ENCODE data around the gene DTD1. TPM values are rescaled to one million over a fixed set of nuclear protein-coding genes. Genes with fewer than 3 reads are reported as not detected.

The DTD1 gene
- total and polyA plus RNA-seq, 2 experiments from 2014 or later = 73.3 to 77.7 TPM

- H3K27ac ChIP-seq = no peak overlapping the region
- no peak overlapping the region for H3K4me3 ChIP-seq
- no peak overlapping the region for H3K4me2 ChIP-seq (ENCODE audit: unreplicated experiment)
- H3F3A ChIP-seq (ENCODE audit: insufficient read depth) = no peaks in the 10 kb centered on the region; the same call in 1 of the 2 replicates
- H3K27me3 ChIP-seq (replicated peaks; ENCODE audit: insufficient read depth) = no peaks in the 10 kb centered on the region
- no peak for DNase-seq
- no peaks in the 10 kb centered on the region for H3K9me2 ChIP-seq (ENCODE audit: insufficient read depth)
- no peak for TF ChIP-seq EZH2phosphoT487 (IDR thresholded peaks at IDR 0.05; ENCODE audit: insufficient read depth, low read depth)
- H2AFZ ChIP-seq = no peak overlapping the region
- no peaks in the 10 kb centered on the region; the same call in 1 of the 2 replicates for H3K4me1 ChIP-seq (ENCODE audit: insufficient read depth)
- 95 to 96% methylated on average over 2 of the region's 2 CpGs for WGBS, 2 experiments (ENCODE audit: low coverage in 1 of 2, low lambda C conversion rate in 2 of 2, missing lambda C conversion rate in 2 of 2)
- H3K36me3 ChIP-seq (ENCODE audit: low read depth) = no peaks in the 10 kb centered on the region
- H4K20me1 ChIP-seq (ENCODE audit: insufficient read depth) = no peaks in the 10 kb centered on the region
- no peaks in the 10 kb centered on the region for H3K9me3 ChIP-seq (ENCODE audit: low read depth)
- in situ Hi-C loops (cut with MboI) = loop anchor here (10.0 kb wide), 1 partner anchor 64 kb away; no protein-coding TSS in a partner anchor
- H3K9ac ChIP-seq = no peak overlapping the region
- H3K79me2 ChIP-seq (ENCODE audit: insufficient read depth) = no peaks in the 10 kb centered on the region
Observed at GRCh38 chr20:18738888-18739287, 151.0 kb downstream of the DTD1 start.

GRCh38 chr20:18739751-18740166, 151.9 kb downstream of the DTD1 start:
- no peak overlapping the region for H3K9ac ChIP-seq
- peak overlapping the region; percentile 33 for H3K27ac ChIP-seq
- H2AFZ ChIP-seq = no peak overlapping the region
- H3K79me2 ChIP-seq (ENCODE audit: insufficient read depth) = no peaks in the 10 kb centered on the region
- H3K9me2 ChIP-seq (ENCODE audit: insufficient read depth) = no peaks in the 10 kb centered on the region
- peak; percentile 53 for DNase-seq
- no peaks in the 10 kb centered on the region for H3K27me3 ChIP-seq (replicated peaks; ENCODE audit: insufficient read depth)
- H3K4me2 ChIP-seq (ENCODE audit: unreplicated experiment) = peak overlapping the region; percentile 2
- H3K4me3 ChIP-seq = 0 out of 2 replicates have a peak overlapping the region, but pooled peaks have one; percentile 6
- H3K9me3 ChIP-seq (ENCODE audit: low read depth) = no peaks in the 10 kb centered on the region
- H3K36me3 ChIP-seq (ENCODE audit: low read depth) = no peaks in the 10 kb centered on the region
- H4K20me1 ChIP-seq (ENCODE audit: insufficient read depth) = no peaks in the 10 kb centered on the region
- no peaks in the 10 kb centered on the region; the same call in 1 of the 2 replicates for H3F3A ChIP-seq (ENCODE audit: insufficient read depth)
- no peak for TF ChIP-seq EZH2phosphoT487 (IDR thresholded peaks at IDR 0.05; ENCODE audit: insufficient read depth, low read depth)
- no peak for TF ChIP-seq EZH2 (IDR thresholded peaks at IDR 0.05; ENCODE audit: insufficient read depth, poor library complexity, severe bottlenecking)
- in situ Hi-C loops (cut with MboI) = loop anchor here (10.0 kb wide), 1 partner anchor 65 kb away; no protein-coding TSS in a partner anchor
- no peaks in the 10 kb centered on the region; the same call in 1 of the 2 replicates for H3K4me1 ChIP-seq (ENCODE audit: insufficient read depth)
- 17 to 20% methylated on average over 4 of the region's 4 CpGs for WGBS, 2 experiments (ENCODE audit: low coverage in 1 of 2, low lambda C conversion rate in 2 of 2, missing lambda C conversion rate in 2 of 2)

GRCh38 chr20:18740726-18741125, 152.9 kb downstream of the DTD1 start:
- no peak overlapping the region for H3K4me2 ChIP-seq (ENCODE audit: unreplicated experiment)
- in situ Hi-C loops (cut with MboI) = no loop called here

GRCh38 chr20:18742841-18743240, 155.0 kb downstream of the DTD1 start:
- H3K9ac ChIP-seq = no peak overlapping the region
- in situ Hi-C loops (cut with MboI) = no loop called here
- no peak overlapping the region for H3K27ac ChIP-seq
- H3K9me2 ChIP-seq (ENCODE audit: insufficient read depth) = no peaks in the 10 kb centered on the region
- no peak for DNase-seq
- no peak overlapping the region for H3K4me2 ChIP-seq (ENCODE audit: unreplicated experiment)
- no peak overlapping the region for H2AFZ ChIP-seq
- H3K36me3 ChIP-seq (ENCODE audit: low read depth) = no peaks in the 10 kb centered on the region
- no peaks in the 10 kb centered on the region for H3K79me2 ChIP-seq (ENCODE audit: insufficient read depth)
- WGBS, 2 experiments (ENCODE audit: low coverage in 1 of 2, low lambda C conversion rate in 2 of 2, missing lambda C conversion rate in 2 of 2) = 69 to 70% methylated on average over 3 of the region's 3 CpGs
- no peaks in the 10 kb centered on the region; the same call in 1 of the 2 replicates for H3F3A ChIP-seq (ENCODE audit: insufficient read depth)
- TF ChIP-seq EZH2phosphoT487 (IDR thresholded peaks at IDR 0.05; ENCODE audit: insufficient read depth, low read depth) (no peak), EZH2 (IDR thresholded peaks at IDR 0.05; ENCODE audit: insufficient read depth, poor library complexity, severe bottlenecking) (no peak)
- no peak overlapping the region for H3K4me3 ChIP-seq
- H3K27me3 ChIP-seq (replicated peaks; ENCODE audit: insufficient read depth) = no peaks in the 10 kb centered on the region
- no peaks in the 10 kb centered on the region for H4K20me1 ChIP-seq (ENCODE audit: insufficient read depth)
- H3K4me1 ChIP-seq (ENCODE audit: insufficient read depth) = no peaks in the 10 kb centered on the region; the same call in 1 of the 2 replicates
- H3K9me3 ChIP-seq (ENCODE audit: low read depth) = no peaks in the 10 kb centered on the region

More at GRCh38 chr20:18740726-18741125, 152.9 kb downstream of the DTD1 start:
- TF ChIP-seq EZH2phosphoT487 (IDR thresholded peaks at IDR 0.05; ENCODE audit: insufficient read depth, low read depth) (no peak), EZH2 (IDR thresholded peaks at IDR 0.05; ENCODE audit: insufficient read depth, poor library complexity, severe bottlenecking) (no peak)
- Histone ChIP-seq H3K4me3 (no peak overlapping the region), H3K36me3 (ENCODE audit: low read depth) (no peaks in the 10 kb centered on the region), H4K20me1 (ENCODE audit: insufficient read depth) (no peaks in the 10 kb centered on the region), H2AFZ (no peak overlapping the region), H3K9me2 (ENCODE audit: insufficient read depth) (no peaks in the 10 kb centered on the region), H3K27me3 (replicated peaks; ENCODE audit: insufficient read depth) (no peaks in the 10 kb centered on the region), H3K9me3 (ENCODE audit: low read depth) (no peaks in the 10 kb centered on the region), H3K9ac (no peak overlapping the region), H3K4me1 (ENCODE audit: insufficient read depth) (no peaks in the 10 kb centered on the region; the same call in 1 of the 2 replicates), H3K27ac (no peak overlapping the region), H3K79me2 (ENCODE audit: insufficient read depth) (no peaks in the 10 kb centered on the region), H3F3A (ENCODE audit: insufficient read depth) (no peaks in the 10 kb centered on the region; the same call in 1 of the 2 replicates)
- WGBS, 2 experiments (ENCODE audit: low coverage in 1 of 2, low lambda C conversion rate in 2 of 2, missing lambda C conversion rate in 2 of 2) = 87 to 96% methylated on average over 3 of the region's 3 CpGs
- DNase-seq = no peak
